SK-N-SH (cell line): Measurements from ENCODE around the gene MMRN1. TPM values are rescaled to one million over a fixed set of nuclear protein-coding genes. Genes with fewer than 3 reads are reported as not detected.

Source experiments
- CTCF ChIA-PET: fragments of 300-600, 350-600 bp; formaldehyde crosslinking; extraction: SDS; loops from one replicate; lab custom pipeline; 2021; lab: Yijun Ruan, JAX
- POLR2A ChIA-PET: fragments of 350-600 bp; sonication (Branson Sonifier 250); formaldehyde crosslinking; extraction: SDS; loops from one replicate; lab custom pipeline; 2020; ENCODE audit warnings: antibody characterized with exemption, inconsistent platforms; lab: Yijun Ruan, JAX
- DNase-seq: peaks from one replicate; pipeline ENCODE4 v3.0.0; 2012
- H2AFZ ChIP-seq: fragments of 200-600 bp; sonication (generic); 2 replicates; pipeline ENCODE4 v1.8.1; 2016; ENCODE audit warnings: antibody characterized with exemption, mild to moderate bottlenecking, low read depth
- H3F3A ChIP-seq: fragments of 200-600 bp; sonication (generic); replicated peaks from 2 replicates; pipeline ENCODE3; 2016; ENCODE audit warnings: antibody characterized with exemption, mild to moderate bottlenecking; ENCODE audit not compliant: insufficient read depth
- H3K27ac ChIP-seq, 2 experiments: fragments of 200-500 bp in 1 of 2; fragments of 200-600 bp in 1 of 2; sonication (Bioruptor generic) in 1 of 2; sonication (generic), shearing (Covaris generic) in 1 of 2; 2 replicates each; pipeline versions ENCODE4 v1.5.1 to v1.6.1; 2014 to 2016; ENCODE audit warnings: low read depth in 2 of 2, inconsistent platforms in 1 of 2, low read length in 1 of 2, mild to moderate bottlenecking in 1 of 2, mixed read lengths in 1 of 2
- H3K27me3 ChIP-seq: fragments of 200-600 bp; sonication (generic), shearing (Covaris generic); 2 replicates; pipeline ENCODE4 v1.6.1; 2016; ENCODE audit warnings: mixed run types; ENCODE audit not compliant: insufficient read depth
- H3K36me3 ChIP-seq, 2 experiments: fragments of 200-500 bp in 1 of 2; fragments of 200-600 bp in 1 of 2; sonication (Bioruptor generic) in 1 of 2; sonication (generic) in 1 of 2; replicated peaks in 1 of 2; 2 replicates each; pipeline versions ENCODE3 to v1.5.1; 2014 to 2016; ENCODE audit warnings: low read length in 1 of 2, mild to moderate bottlenecking in 1 of 2; ENCODE audit not compliant: insufficient read depth in 2 of 2, control insufficient read depth in 1 of 2
- H3K4me1 ChIP-seq, 2 experiments: fragments of 200-500 bp in 1 of 2; fragments of 200-600 bp in 1 of 2; sonication (Bioruptor generic) in 1 of 2; sonication (generic), shearing (Covaris generic) in 1 of 2; 2 replicates each; pipeline versions ENCODE4 v1.5.1 to v1.6.1; 2014 to 2016; ENCODE audit warnings: low read depth in 1 of 2, low read length in 1 of 2, mixed run types in 1 of 2; ENCODE audit not compliant: insufficient read depth in 2 of 2, control insufficient read depth in 1 of 2
- H3K4me2 ChIP-seq: fragments of 200-600 bp; sonication (generic), shearing (Covaris generic); 2 replicates; pipeline ENCODE4 v1.6.1; 2017; ENCODE audit warnings: mixed run types
- H3K4me3 ChIP-seq, 2 experiments: fragments of 200-500 bp in 1 of 2; fragments of 200-600 bp in 1 of 2; sonication (Bioruptor generic) in 1 of 2; sonication (generic), shearing (Covaris generic) in 1 of 2; 2 replicates each; pipeline versions ENCODE4 v1.5.1 to v1.8.1; 2014 to 2016; ENCODE audit warnings: low read depth in 2 of 2, inconsistent platforms in 1 of 2, low read length in 1 of 2, mild to moderate bottlenecking in 1 of 2, mixed read lengths in 1 of 2, moderate library complexity in 1 of 2
- H3K79me2 ChIP-seq: fragments of 200-600 bp; sonication (generic); 2 replicates; pipeline ENCODE4 v1.8.1; 2017; ENCODE audit warnings: mild to moderate bottlenecking; ENCODE audit not compliant: insufficient read depth
- H3K9ac ChIP-seq: fragments of 200-600 bp; sonication (generic); 2 replicates; pipeline ENCODE4 v1.6.1; 2017; ENCODE audit warnings: mixed run types
- H3K9me2 ChIP-seq: fragments of 200-600 bp; sonication (generic); 2 replicates; pipeline ENCODE4 v1.6.1; 2017; ENCODE audit warnings: mixed run types
- H3K9me3 ChIP-seq: fragments of 200-600 bp; sonication (generic); 2 replicates; pipeline ENCODE4 v1.6.1; 2017; ENCODE audit warnings: mixed run types, mild to moderate bottlenecking, moderate library complexity
- H4K20me1 ChIP-seq: fragments of 200-600 bp; sonication (generic); 2 replicates; pipeline ENCODE4 v1.6.1; 2017; ENCODE audit warnings: mild to moderate bottlenecking, mixed run types; ENCODE audit not compliant: insufficient read depth
- FOXJ3 ChIP-seq: sonication (generic); formaldehyde crosslinking; IDR thresholded peaks from 2 replicates; pipeline ENCODE4 v1.5.1; 2020; ENCODE audit warnings: mild to moderate bottlenecking, missing genetic modification reagents
- FOXM1 ChIP-seq: IDR thresholded peaks from 2 replicates; pipeline ENCODE4 v1.4.0; 2012; ENCODE audit warnings: low read depth, mild to moderate bottlenecking
- NFIC ChIP-seq: IDR thresholded peaks from 2 replicates; pipeline ENCODE4 v1.4.0; 2012; ENCODE audit warnings: borderline replicate concordance
- RAD21 ChIP-seq: IDR thresholded peaks from 2 replicates; pipeline ENCODE4 v1.6.1; 2012; ENCODE audit warnings: mild to moderate bottlenecking, low read length
- SIN3A ChIP-seq: IDR thresholded peaks from 2 replicates; pipeline ENCODE4 v1.6.1; 2012; ENCODE audit warnings: low read depth, mild to moderate bottlenecking, low read length, moderate library complexity, borderline replicate concordance
- SMC3 ChIP-seq: IDR thresholded peaks from 2 replicates; pipeline ENCODE4 v1.6.1; 2012; ENCODE audit warnings: low read depth, low read length, improper control_type of control experiment
- YY1 ChIP-seq: IDR thresholded peaks from 2 replicates; pipeline ENCODE4 v1.4.0; 2012; ENCODE audit warnings: low read depth, mild to moderate bottlenecking
- WGBS: methylation state at CpG from one replicate; pipeline ENCODE4 v1.1.6; 2017; ENCODE audit warnings: low lambda C conversion rate; 5-methylcytosine and 5-hydroxymethylcytosine counted together
- polyA plus RNA-seq, 3 experiments: library from polyadenylated mRNA; depleted of rRNA; stranded (reverse); fragments of >200 nt; gene quantifications; 2 replicates each; pipeline ENCODE4 v1.2.3, GENCODE V29; 2012
- TF ChIP-seq, protein P1 (sequence below): fragments of 200-600 bp; sonication (generic); IDR thresholded peaks from 2 replicates; pipeline ENCODE4 v1.6.1; 2017; ENCODE audit warnings: antibody characterized with exemption, mild to moderate bottlenecking, moderate library complexity
- TF ChIP-seq, protein P2 (sequence below): fragments of 150-350 bp; IDR thresholded peaks from 2 replicates; pipeline ENCODE4 v1.6.1; 2016; ENCODE audit warnings: mild to moderate bottlenecking, low read depth, low read length

MMRN1 gene
- polyA plus RNA-seq, 1 of the 3 experiments (the other 2 are of a cell fraction) = not detected

DNA sequence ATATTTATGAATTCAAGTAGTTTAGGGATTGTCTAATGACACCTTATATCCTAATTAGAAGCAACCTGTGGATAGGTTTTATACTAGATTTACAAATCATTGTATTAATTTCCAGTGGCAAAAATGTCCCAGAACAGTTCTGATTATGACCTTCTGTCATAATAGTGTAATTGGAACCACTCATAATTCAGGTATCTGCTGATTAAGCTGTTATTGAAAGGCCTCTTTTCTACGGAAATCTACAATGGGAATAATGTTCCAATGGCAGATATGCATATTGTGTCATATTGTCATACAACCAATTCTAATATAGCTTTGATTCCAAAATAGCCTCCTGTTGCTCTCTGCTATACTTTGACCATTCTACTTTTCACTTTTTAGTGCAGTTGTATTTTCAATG, 19.0 kb downstream of the MMRN1 start:
- no peak overlapping the region for H3K27ac ChIP-seq
- no peak overlapping the region for H3K4me3 ChIP-seq
- no peaks in the 10 kb centered on the region for H3F3A ChIP-seq
- no peak for DNase-seq
- no peaks in the 10 kb centered on the region for H3K79me2 ChIP-seq
- no peaks in the 10 kb centered on the region for H3K36me3 ChIP-seq
- no peaks in the 10 kb centered on the region for H3K9me2 ChIP-seq
- TF ChIP-seq FOXM1 (no peak), YY1 (no peak), FOXJ3 (CRISPR knock-in tag) (no peak), NFIC (no peak)
- TF ChIP-seq, all 33 proteins: peak for 0
- no peaks in the 10 kb centered on the region; a peak in 1 of 4 replicates for H3K4me1 ChIP-seq
- 83% methylated on average over 1 of the region's 1 CpG for WGBS
- H4K20me1 ChIP-seq = no peaks in the 10 kb centered on the region
- no peak overlapping the region for H3K4me2 ChIP-seq
- CTCF ChIA-PET = interaction anchor here (0.9 kb wide), 1 partner anchor 255 kb away, joined by 3 read pairs; no protein-coding TSS in a partner anchor
- H2AFZ ChIP-seq = no peak overlapping the region; the same call in 1 of the 2 replicates
- POLR2A ChIA-PET = no interaction called here
- no peaks in the 10 kb centered on the region for H3K9me3 ChIP-seq
- H3K27me3 ChIP-seq = no peaks in the 10 kb centered on the region
- no peak overlapping the region for H3K9ac ChIP-seq

DNA sequence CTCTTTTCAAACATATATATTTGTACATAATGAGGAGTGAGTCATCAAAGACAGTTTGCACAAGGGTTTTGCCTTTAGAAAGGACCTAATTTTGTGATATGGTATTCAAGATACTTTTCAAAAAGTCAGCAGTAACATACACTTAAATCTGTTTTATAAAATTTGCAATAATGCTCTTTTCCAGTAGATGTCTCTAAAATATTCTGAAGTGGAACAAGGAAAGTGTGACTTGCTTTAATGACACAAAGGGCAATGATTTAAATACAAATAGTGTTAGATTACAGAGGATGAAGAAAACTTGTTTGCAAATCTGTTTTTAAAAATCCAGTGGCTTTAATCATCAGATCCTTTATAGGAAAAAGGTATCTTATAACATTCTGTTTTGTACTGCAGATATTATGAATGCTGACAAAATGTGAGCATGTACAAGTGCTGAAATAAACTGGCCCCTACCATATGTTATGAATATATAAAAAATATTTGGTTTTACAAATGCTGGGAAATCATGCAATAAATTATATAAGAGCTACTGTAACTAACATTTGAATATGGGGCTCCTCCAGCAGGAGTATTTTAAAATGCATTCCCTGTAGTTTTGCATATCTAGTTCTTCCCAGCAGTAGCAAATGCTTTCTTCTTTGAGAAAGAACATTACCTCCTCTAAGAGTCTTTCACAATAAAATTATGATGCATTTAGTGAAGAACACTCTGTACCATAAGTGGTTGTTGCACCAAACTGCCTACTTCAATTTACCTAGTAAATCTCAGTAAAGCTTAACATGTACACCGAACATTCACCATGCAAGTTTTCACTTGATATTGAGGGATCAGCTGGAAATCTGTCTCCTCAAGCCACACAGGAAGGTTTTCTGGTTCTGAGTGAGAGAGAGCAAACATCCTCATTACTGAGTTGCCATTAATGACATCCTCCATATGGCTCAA, 20.2 kb downstream of the MMRN1 start:
- Histone ChIP-seq H3K27ac (no peak overlapping the region), H3K4me1 (no peaks in the 10 kb centered on the region; a peak in 1 of 4 replicates), H2AFZ (no peak overlapping the region), H3K27me3 (no peaks in the 10 kb centered on the region), H3K4me2 (no peak overlapping the region), H3K79me2 (no peaks in the 10 kb centered on the region), H4K20me1 (no peaks in the 10 kb centered on the region), H3K4me3 (no peak overlapping the region), H3F3A (no peaks in the 10 kb centered on the region), H3K36me3 (no peaks in the 10 kb centered on the region), H3K9me3 (no peaks in the 10 kb centered on the region), H3K9ac (no peak overlapping the region), H3K9me2 (no peaks in the 10 kb centered on the region)
- 53% methylated on average over 1 of the region's 1 CpG for WGBS
- TF ChIP-seq SIN3A (no peak), RAD21 (peak; percentile 69), SMC3 (0 out of 2 replicates have a peak, but pooled peaks have one; percentile 8)
- TF ChIP-seq, protein P1, sequence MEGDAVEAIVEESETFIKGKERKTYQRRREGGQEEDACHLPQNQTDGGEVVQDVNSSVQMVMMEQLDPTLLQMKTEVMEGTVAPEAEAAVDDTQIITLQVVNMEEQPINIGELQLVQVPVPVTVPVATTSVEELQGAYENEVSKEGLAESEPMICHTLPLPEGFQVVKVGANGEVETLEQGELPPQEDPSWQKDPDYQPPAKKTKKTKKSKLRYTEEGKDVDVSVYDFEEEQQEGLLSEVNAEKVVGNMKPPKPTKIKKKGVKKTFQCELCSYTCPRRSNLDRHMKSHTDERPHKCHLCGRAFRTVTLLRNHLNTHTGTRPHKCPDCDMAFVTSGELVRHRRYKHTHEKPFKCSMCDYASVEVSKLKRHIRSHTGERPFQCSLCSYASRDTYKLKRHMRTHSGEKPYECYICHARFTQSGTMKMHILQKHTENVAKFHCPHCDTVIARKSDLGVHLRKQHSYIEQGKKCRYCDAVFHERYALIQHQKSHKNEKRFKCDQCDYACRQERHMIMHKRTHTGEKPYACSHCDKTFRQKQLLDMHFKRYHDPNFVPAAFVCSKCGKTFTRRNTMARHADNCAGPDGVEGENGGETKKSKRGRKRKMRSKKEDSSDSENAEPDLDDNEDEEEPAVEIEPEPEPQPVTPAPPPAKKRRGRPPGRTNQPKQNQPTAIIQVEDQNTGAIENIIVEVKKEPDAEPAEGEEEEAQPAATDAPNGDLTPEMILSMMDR = peak; percentile 20; the same call in 1 of the 2 replicates
- TF ChIP-seq, protein P2, sequence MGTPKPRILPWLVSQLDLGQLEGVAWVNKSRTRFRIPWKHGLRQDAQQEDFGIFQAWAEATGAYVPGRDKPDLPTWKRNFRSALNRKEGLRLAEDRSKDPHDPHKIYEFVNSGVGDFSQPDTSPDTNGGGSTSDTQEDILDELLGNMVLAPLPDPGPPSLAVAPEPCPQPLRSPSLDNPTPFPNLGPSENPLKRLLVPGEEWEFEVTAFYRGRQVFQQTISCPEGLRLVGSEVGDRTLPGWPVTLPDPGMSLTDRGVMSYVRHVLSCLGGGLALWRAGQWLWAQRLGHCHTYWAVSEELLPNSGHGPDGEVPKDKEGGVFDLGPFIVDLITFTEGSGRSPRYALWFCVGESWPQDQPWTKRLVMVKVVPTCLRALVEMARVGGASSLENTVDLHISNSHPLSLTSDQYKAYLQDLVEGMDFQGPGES = no peak
- DNase-seq = no peak
- POLR2A ChIA-PET = no interaction called here
- CTCF ChIA-PET = interaction anchor here (0.8 to 2.3 kb wide), 7 partner anchors 9 to 378 kb away, joined by 3 to 14 read pairs (median 3); no protein-coding TSS in a partner anchor
